Activated naive CD8-positive, alpha-beta T cell treated with anti-CD3 and anti-CD28 coated beads, Interleukin-2, amount 10 ng/mL, durations not matched to agents 7 days and 5 days (primary cell): ENCODE measurements around the gene INHA. TPM values are rescaled to one million over a fixed set of nuclear protein-coding genes. Genes with fewer than 3 reads are reported as not detected.

Experiments used
- ATAC-seq: fragments of 150-1000 bp; cut with Tn5 transposase; one replicate; pipeline ENCODE4 v1.10.0; 2021; ENCODE audit warnings: low read depth, moderate library complexity
- POLR2A ChIA-PET: fragments of 350-600 bp; sonication (Branson Sonifier 250); formaldehyde crosslinking; loops from one replicate; lab custom pipeline; 2021; ENCODE audit warnings: antibody characterized with exemption; lab: Charles Lee
- DNase-seq: peaks from one replicate; pipeline ENCODE4 v3.0.0; 2021
- H3K27ac Mint-ChIP-seq: one replicate; pipeline ENCODE4 v1.8.0; 2022; ENCODE audit warnings: mild to moderate bottlenecking, mixed read lengths
- H3K27me3 Mint-ChIP-seq: one replicate; pipeline ENCODE4 v1.8.0; 2022; ENCODE audit warnings: mild to moderate bottlenecking, moderate library complexity, mixed read lengths
- H3K36me3 Mint-ChIP-seq: one replicate; pipeline ENCODE4 v1.8.0; 2021; ENCODE audit warnings: mild to moderate bottlenecking, mixed read lengths
- H3K4me1 Mint-ChIP-seq: one replicate; pipeline ENCODE4 v1.8.0; 2021; ENCODE audit warnings: mixed read lengths
- H3K4me3 Mint-ChIP-seq: one replicate; pipeline ENCODE4 v1.8.0; 2022; ENCODE audit warnings: mild to moderate bottlenecking, moderate library complexity, mixed read lengths
- H3K9me3 Mint-ChIP-seq: one replicate; pipeline ENCODE4 v1.8.0; 2021; ENCODE audit warnings: mixed read lengths
- total RNA-seq, 2 experiments: library from RNA; stranded (reverse); gene quantifications; one replicate each; pipeline ENCODE4 v1.2.3, GENCODE V29; 2021

The INHA gene
- total RNA-seq, 2 experiments from 2014 or later, result not detected

- no peaks in the 10 kb centered on the region for H3K4me1 Mint-ChIP-seq
- ATAC-seq, result no peak
These were observed 4.2 kb upstream of the INHA start for GRCh38 chr2:219567791-219568361.

GRCh38 chr2:219569041-219569440, 3.1 kb upstream of the INHA start:
- Mint-ChIP-seq H3K4me1 (no peaks in the 10 kb centered on the region), H3K27ac (no peak overlapping the region), H3K9me3 (no peaks in the 10 kb centered on the region), H3K4me3 (no peak overlapping the region), H3K27me3 (peaks cover 42% of the 10 kb centered on the region), H3K36me3 (no peaks in the 10 kb centered on the region)
- DNase-seq, result no peak
- POLR2A ChIA-PET, result no interaction called here
- no peak for ATAC-seq

More at GRCh38 chr2:219567791-219568361, 4.2 kb upstream of the INHA start:
- no peak overlapping the region for H3K4me3 Mint-ChIP-seq
- H3K27me3 Mint-ChIP-seq, result peaks cover 35% of the 10 kb centered on the region
- no peak for DNase-seq
- H3K36me3 Mint-ChIP-seq, result no peaks in the 10 kb centered on the region
- no peaks in the 10 kb centered on the region for H3K9me3 Mint-ChIP-seq
- no peak overlapping the region for H3K27ac Mint-ChIP-seq
- POLR2A ChIA-PET, result no interaction called here

- Mint-ChIP-seq H3K4me3 (no peak overlapping the region), H3K9me3 (no peaks in the 10 kb centered on the region), H3K27me3 (peaks cover 42% of the 10 kb centered on the region), H3K27ac (no peak overlapping the region), H3K36me3 (no peaks in the 10 kb centered on the region), H3K4me1 (no peaks in the 10 kb centered on the region)
- ATAC-seq (no peak), DNase-seq (no peak)
- POLR2A ChIA-PET, result no interaction called here
These were observed 2.5 kb upstream of the INHA start for GRCh38 chr2:219569635-219570034.

GRCh38 chr2:219570194-219570923, 1.8 kb upstream of the INHA start:
- POLR2A ChIA-PET, result no interaction called here
- DNase-seq (no peak), ATAC-seq (peak; percentile 38)
- Mint-ChIP-seq H3K27me3 (peaks cover 44% of the 10 kb centered on the region), H3K4me1 (no peaks in the 10 kb centered on the region), H3K4me3 (no peak overlapping the region), H3K27ac (no peak overlapping the region), H3K9me3 (no peaks in the 10 kb centered on the region), H3K36me3 (no peaks in the 10 kb centered on the region)

- Mint-ChIP-seq H3K9me3 (no peaks in the 10 kb centered on the region), H3K27ac (no peak overlapping the region), H3K4me3 (no peak overlapping the region), H3K4me1 (no peaks in the 10 kb centered on the region), H3K27me3 (peaks cover 46% of the 10 kb centered on the region), H3K36me3 (no peaks in the 10 kb centered on the region)
- ATAC-seq (peak; percentile 27), DNase-seq (no peak)
- POLR2A ChIA-PET, result no interaction called here
These were observed 1.2 kb upstream of the INHA start for GRCh38 chr2:219570924-219571310.

GRCh38 chr2:219571311-219572236, 536 bp upstream of the INHA start, which contains the start of gene OBSL1:
OBSL1 (minus strand) TSS chr2:219571539; CDS start chr2:219571232, 307 bp downstream.
- Mint-ChIP-seq H3K36me3 (no peaks in the 10 kb centered on the region), H3K4me3 (no peak within 1 kb of the TSS), H3K4me1 (no peaks in the 10 kb centered on the region), H3K27me3 (peaks cover 46% of the 10 kb centered on the region), H3K27ac (no peak within 1 kb of the TSS), H3K9me3 (no peaks in the 10 kb centered on the region)
- ATAC-seq (peak; percentile 14), DNase-seq (no peak)
- POLR2A ChIA-PET, result no interaction called here

GRCh38 chr2:219573166-219573565, 1.1 kb downstream of the INHA start:
- POLR2A ChIA-PET, result interaction anchor here (0.6 kb wide), 1 partner anchor 83 kb away, joined by 4 read pairs; no protein-coding TSS in a partner anchor

GRCh38 chr2:219574484-219575311, 2.6 kb downstream of the INHA start:
- DNase-seq (no peak), ATAC-seq (no peak)
- POLR2A ChIA-PET, result no interaction called here
- Mint-ChIP-seq H3K9me3 (no peaks in the 10 kb centered on the region), H3K27me3 (peaks cover 38% of the 10 kb centered on the region), H3K4me1 (no peaks in the 10 kb centered on the region), H3K4me3 (no peak overlapping the region), H3K27ac (no peak overlapping the region), H3K36me3 (no peaks in the 10 kb centered on the region)

More at GRCh38 chr2:219573166-219573565, 1.1 kb downstream of the INHA start:
- no peak overlapping the region for H3K4me3 Mint-ChIP-seq
- no peak overlapping the region for H3K27ac Mint-ChIP-seq
- H3K36me3 Mint-ChIP-seq, result no peaks in the 10 kb centered on the region
- H3K4me1 Mint-ChIP-seq, result no peaks in the 10 kb centered on the region
- DNase-seq (no peak), ATAC-seq (no peak)
- peaks cover 49% of the 10 kb centered on the region for H3K27me3 Mint-ChIP-seq
- no peaks in the 10 kb centered on the region for H3K9me3 Mint-ChIP-seq

- DNase-seq, result no peak
- Mint-ChIP-seq H3K4me1 (no peaks in the 10 kb centered on the region), H3K36me3 (no peaks in the 10 kb centered on the region), H3K4me3 (no peak overlapping the region), H3K9me3 (no peaks in the 10 kb centered on the region), H3K27me3 (peaks cover 32% of the 10 kb centered on the region), H3K27ac (no peak overlapping the region)
- POLR2A ChIA-PET, result no interaction called here
- no peak for ATAC-seq
These were observed 3.7 kb downstream of the INHA start for GRCh38 chr2:219575566-219576504.

GRCh38 chr2:219576505-219577388, 4.6 kb downstream of the INHA start:
- Mint-ChIP-seq H3K9me3 (no peaks in the 10 kb centered on the region), H3K36me3 (no peaks in the 10 kb centered on the region), H3K4me1 (no peaks in the 10 kb centered on the region), H3K27me3 (peaks cover 28% of the 10 kb centered on the region), H3K4me3 (no peak overlapping the region), H3K27ac (no peak overlapping the region)
- DNase-seq (no peak), ATAC-seq (no peak)
- POLR2A ChIA-PET, result no interaction called here

GRCh38 chr2:219578811-219579613, 6.9 kb downstream of the INHA start:
- Mint-ChIP-seq H3K4me1 (no peaks in the 10 kb centered on the region), H3K27ac (no peak overlapping the region), H3K9me3 (no peaks in the 10 kb centered on the region), H3K27me3 (peaks cover 11% of the 10 kb centered on the region), H3K4me3 (no peak overlapping the region), H3K36me3 (no peaks in the 10 kb centered on the region)
- DNase-seq (no peak), ATAC-seq (no peak)
- POLR2A ChIA-PET, result no interaction called here
